HepG2 (cell line): ENCODE results near the gene DDX1. TPM values are rescaled to one million over a fixed set of nuclear protein-coding genes. Genes with fewer than 3 reads are reported as not detected.

ENCODE experiments used
- ATAC-seq: fragments of 200-7000 bp; cut with Tn5 transposase; 3 replicates; pipeline ENCODE4 v1.9.1; 2020; ENCODE audit warnings: mild to moderate bottlenecking, moderate library complexity
- BruUV-seq: library from RNA; stranded (reverse); fragments of 400-500 nt; replicated peaks from 2 replicates; lab custom pipeline; 2021; lab: Mats Ljungman, UMichigan
- CTCF ChIA-PET: fragments of 300-600 bp; formaldehyde crosslinking; extraction: SDS; loops from one replicate; lab custom pipeline; 2021; ENCODE audit warnings: low total read pairs, inconsistent platforms, low intra/inter-chr PET ratio; lab: Yijun Ruan, JAX
- POLR2A ChIA-PET: fragments of 350-600 bp; sonication (Branson Sonifier 250); formaldehyde crosslinking; loops from one replicate; lab custom pipeline; 2020; ENCODE audit warnings: antibody characterized with exemption, inconsistent platforms; lab: Yijun Ruan, JAX
- DNase-seq: peaks from one replicate; pipeline ENCODE4 v3.0.0-alpha.2; 2015; ENCODE audit warnings: low spot score
- FAIRE-seq: peaks from 3 replicates; lab custom pipeline; 2011; peaks lifted over from hg19 to GRCh38; lab: Jason Lieb, UNC
- H2AFZ ChIP-seq: one replicate; pipeline ENCODE4 v1.6.1; 2011; ENCODE audit warnings: low read length, inconsistent platforms
- H3K27ac ChIP-seq: fragments of 300-600 bp; 3 replicates; pipeline ENCODE4 v1.8.0; 2011; ENCODE audit warnings: mixed run types, mild to moderate bottlenecking, mixed read lengths, low read length, inconsistent platforms; ENCODE audit not compliant: insufficient read depth; ENCODE audit errors: extremely low read length
- H3K27me3 ChIP-seq, 2 experiments: fragments of 200-600 bp in 1 of 2; 2 replicates in 1 of 2; 3 replicates in 1 of 2; pipeline versions ENCODE4 v1.6.0 to v1.8.0; 2011; ENCODE audit warnings: low read length in 2 of 2, mild to moderate bottlenecking in 2 of 2, moderate library complexity in 2 of 2, inconsistent platforms in 1 of 2; ENCODE audit not compliant: insufficient read depth in 2 of 2, control insufficient read depth in 1 of 2
- H3K36me3 ChIP-seq, 2 experiments: fragments of 200-600 bp in 1 of 2; replicated peaks in 1 of 2; 2 replicates in 1 of 2; 3 replicates in 1 of 2; pipeline versions ENCODE4 v1.5.1 to v1.8.0; 2011; ENCODE audit warnings: low read length in 2 of 2, inconsistent platforms in 1 of 2; ENCODE audit not compliant: insufficient read depth in 2 of 2, control insufficient read depth in 1 of 2
- H3K4me1 ChIP-seq: 2 replicates; pipeline ENCODE4 v1.5.1; 2012; ENCODE audit warnings: low read length, inconsistent platforms; ENCODE audit not compliant: insufficient read depth
- H3K4me2 ChIP-seq: 2 replicates; pipeline ENCODE4 v1.6.0; 2011; ENCODE audit warnings: low read depth, low read length, inconsistent platforms
- H3K4me3 ChIP-seq, 3 experiments: fragments of 200-600 bp in 1 of 3; sonication (generic), shearing (Covaris generic) in 1 of 3; replicated peaks in 1 of 3; 2 replicates each; pipeline ENCODE4 v1.5.1; 2011 to 2016; ENCODE audit warnings: low read length in 3 of 3, inconsistent platforms in 2 of 3, low read depth in 2 of 3, mild to moderate bottlenecking in 2 of 3, control low read depth in 1 of 3, mixed read lengths in 1 of 3; ENCODE audit not compliant: insufficient read depth in 1 of 3
- H3K79me2 ChIP-seq: one replicate; pipeline ENCODE4 v1.6.1; 2011; ENCODE audit warnings: low read length, inconsistent platforms; ENCODE audit not compliant: insufficient read depth
- H3K9ac ChIP-seq: 2 replicates; pipeline ENCODE4 v1.6.0; 2011; ENCODE audit warnings: mild to moderate bottlenecking, low read depth, low read length, inconsistent platforms; ENCODE audit not compliant: insufficient read depth
- H3K9me3 ChIP-seq: 2 replicates; pipeline ENCODE4 v1.5.1; 2012; ENCODE audit warnings: mild to moderate bottlenecking, low read length
- H4K20me1 ChIP-seq: 2 replicates; pipeline ENCODE4 v1.6.0; 2011; ENCODE audit warnings: inconsistent platforms, mild to moderate bottlenecking, low read length, moderate library complexity; ENCODE audit not compliant: insufficient read depth
- AGO2 ChIP-seq: fragments of 200-400 bp; formaldehyde crosslinking; optimal IDR thresholded peaks from 2 replicates; pipeline ENCODE3; 2017; ENCODE audit warnings: mild to moderate bottlenecking, low read depth, low read length, moderate library complexity
- ATF7-NPFF ChIP-seq: sonication (generic); formaldehyde crosslinking; IDR thresholded peaks from 2 replicates; pipeline ENCODE4 v1.8.1; 2023; ENCODE audit warnings: mild to moderate bottlenecking, low read depth, missing genetic modification reagents, moderate library complexity
- DR1 ChIP-seq: sonication (generic); formaldehyde crosslinking; IDR thresholded peaks from 2 replicates; pipeline ENCODE4 v1.8.0; 2021; ENCODE audit warnings: mild to moderate bottlenecking, missing genetic modification reagents, inconsistent platforms
- MIER3 ChIP-seq: IDR thresholded peaks from 2 replicates; pipeline ENCODE4 v1.6.1; 2016; ENCODE audit warnings: missing compliant biosample characterization, borderline replicate concordance
- NFYC ChIP-seq: IDR thresholded peaks from 2 replicates; pipeline ENCODE4 v1.6.1; 2016; ENCODE audit warnings: missing genetic modification reagents, missing compliant biosample characterization
- POLR2A ChIP-seq, 2 experiments: IDR thresholded peaks; 2 replicates each; pipeline ENCODE4 v1.6.1; 2011; ENCODE audit warnings: low read depth in 2 of 2, low read length in 2 of 2, mild to moderate bottlenecking in 1 of 2, moderate library complexity in 1 of 2; ENCODE audit not compliant: insufficient read depth in 1 of 2
- RAD51 ChIP-seq: fragments of 450-650 bp; IDR thresholded peaks from 2 replicates; pipeline ENCODE4 v1.6.1; 2016; ENCODE audit warnings: borderline replicate concordance
- SKI ChIP-seq: fragments of 450-650 bp; IDR thresholded peaks from one replicate; pipeline ENCODE4 v1.6.1; 2018; ENCODE audit warnings: mild to moderate bottlenecking; ENCODE audit not compliant: partially characterized antibody
- ZNF180 ChIP-seq: sonication (generic); formaldehyde crosslinking; IDR thresholded peaks from 2 replicates; pipeline ENCODE4 v1.4.0; 2020; ENCODE audit warnings: low read depth, missing genetic modification reagents, borderline replicate concordance
- ZNF768 ChIP-seq: sonication (generic); formaldehyde crosslinking; IDR thresholded peaks from 2 replicates; pipeline ENCODE4 v1.4.0; 2020; ENCODE audit warnings: missing genetic modification reagents
- WGBS: methylation state at CpG from one replicate; pipeline ENCODE4 v1.1.6; 2017; ENCODE audit warnings: low lambda C conversion rate; 5-methylcytosine and 5-hydroxymethylcytosine counted together
- in situ Hi-C: cut with HindIII; loops from 2 replicates; pipeline ENCODE4 v1.10.0; 2017; ENCODE audit warnings: low pct_unique_long_range_greater_than_20kb; ENCODE audit not compliant: extremely low pct_ligation_motif_present
- intact Hi-C: fragments of 100-400 bp; cut with micrococcal nuclease; formaldehyde crosslinking; loops from one replicate; pipeline ENCODE4 v1.10.0; 2022; ENCODE audit not compliant: unreplicated experiment
- polyA plus RNA-seq, 8 experiments: library from polyadenylated mRNA; depleted of rRNA in 3 of 8; stranded (reverse) in 7 of 8; unstranded in 1 of 8; fragments of >200 nt; fragmentation: Illumina TruSeq in 4 of 8; extraction: Trizol in 4 of 8; gene quantifications; 2 replicates each; pipeline versions ENCODE4 v1.2.1 to v1.2.3, GENCODE V29; 2011 to 2016; ENCODE audit warnings: low read depth in 4 of 8, missing spikeins in 1 of 8, mixed read lengths in 1 of 8; ENCODE audit not compliant: insufficient read depth in 1 of 8
- total RNA-seq, 5 experiments: library from RNA; depleted of rRNA; stranded (reverse); fragments of >200 nt; fragmentation: Illumina TruSeq; extraction: Trizol; gene quantifications; 2 replicates each; pipeline ENCODE4 v1.2.3, GENCODE V29; 2016; ENCODE audit warnings: low read depth in 1 of 5
- TF ChIP-seq, protein P1 (sequence below): sonication (generic); formaldehyde crosslinking; conservative IDR thresholded peaks from 2 replicates; pipeline ENCODE4 v1.4.0; 2020; ENCODE audit warnings: missing genetic modification reagents
- TF ChIP-seq, protein P2 (sequence below): sonication (generic); formaldehyde crosslinking; IDR thresholded peaks from 2 replicates; pipeline ENCODE4 v1.4.0; 2020; ENCODE audit warnings: mild to moderate bottlenecking, missing genetic modification reagents
- TF ChIP-seq, protein P3 (sequence below): sonication (generic); formaldehyde crosslinking; IDR thresholded peaks from 2 replicates; pipeline ENCODE4 v1.5.0; 2020; ENCODE audit warnings: mild to moderate bottlenecking, missing genetic modification reagents

The DDX1 gene
- total and polyA plus RNA-seq, 2 of the 13 experiments (the other 11 are each of a cell fraction or from before 2014, with no cell fraction given), result 81.6 to 130 TPM

DNA sequence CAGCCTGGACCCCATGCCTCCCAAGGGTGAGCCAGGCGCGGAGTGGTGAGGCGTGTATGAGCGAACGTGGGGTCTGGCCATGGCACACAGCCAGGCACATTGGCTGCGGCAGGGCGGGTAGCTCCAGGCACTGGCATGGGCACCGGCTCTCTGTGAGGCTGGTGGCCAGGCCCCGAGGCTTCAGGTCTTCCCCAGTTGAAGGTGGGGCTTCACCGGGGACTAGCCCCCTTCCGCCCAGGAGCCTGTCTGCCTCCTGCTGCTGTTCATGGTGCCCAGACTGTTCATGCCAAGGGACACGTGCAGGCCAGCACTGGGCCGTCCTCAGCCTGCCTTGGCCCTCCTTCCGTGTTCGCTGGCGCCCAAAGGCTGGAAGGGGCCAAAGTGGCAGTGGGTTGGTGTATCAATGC, 26.8 kb downstream of the DDX1 start:
- WGBS, result 99% methylated on average over 12 of the region's 16 CpGs
- H2AFZ ChIP-seq, result no peak overlapping the region

More for the DNA sequence above, 26.8 kb downstream of the DDX1 start:
- POLR2A ChIA-PET, result no interaction called here
- H3K27me3 ChIP-seq, result no peaks in the 10 kb centered on the region
- no peak overlapping the region for H3K4me3 ChIP-seq
- CTCF ChIA-PET, result no interaction called here
- intact Hi-C loops (no loop called here), in situ Hi-C loops (no loop called here)
- DNase-seq, result no peak
- no peaks in the 10 kb centered on the region for H4K20me1 ChIP-seq
- no peak for FAIRE-seq
- TF ChIP-seq ZNF180 (CRISPR knock-in tag) (no peak), ZNF768 (peak; percentile 15; the same call in 1 of the 2 replicates), RAD51 (no peak), ATF7-NPFF (CRISPR knock-in tag) (no peak), POLR2A (IDR thresholded peaks at IDR 0.05; ENCODE audit: insufficient read depth in 1 of 2, low read depth in 2 of 2, low read length in 2 of 2) (0 out of 4 replicates have a peak, but pooled peaks of 1 of the 2 experiments have one; percentile 25), SKI (no peak), DR1 (CRISPR knock-in tag) (no peak), NFYC (CRISPR knock-in tag) (no peak), AGO2 (peak; percentile 88), MIER3 (CRISPR knock-in tag) (no peak)
- TF ChIP-seq, protein P1, sequence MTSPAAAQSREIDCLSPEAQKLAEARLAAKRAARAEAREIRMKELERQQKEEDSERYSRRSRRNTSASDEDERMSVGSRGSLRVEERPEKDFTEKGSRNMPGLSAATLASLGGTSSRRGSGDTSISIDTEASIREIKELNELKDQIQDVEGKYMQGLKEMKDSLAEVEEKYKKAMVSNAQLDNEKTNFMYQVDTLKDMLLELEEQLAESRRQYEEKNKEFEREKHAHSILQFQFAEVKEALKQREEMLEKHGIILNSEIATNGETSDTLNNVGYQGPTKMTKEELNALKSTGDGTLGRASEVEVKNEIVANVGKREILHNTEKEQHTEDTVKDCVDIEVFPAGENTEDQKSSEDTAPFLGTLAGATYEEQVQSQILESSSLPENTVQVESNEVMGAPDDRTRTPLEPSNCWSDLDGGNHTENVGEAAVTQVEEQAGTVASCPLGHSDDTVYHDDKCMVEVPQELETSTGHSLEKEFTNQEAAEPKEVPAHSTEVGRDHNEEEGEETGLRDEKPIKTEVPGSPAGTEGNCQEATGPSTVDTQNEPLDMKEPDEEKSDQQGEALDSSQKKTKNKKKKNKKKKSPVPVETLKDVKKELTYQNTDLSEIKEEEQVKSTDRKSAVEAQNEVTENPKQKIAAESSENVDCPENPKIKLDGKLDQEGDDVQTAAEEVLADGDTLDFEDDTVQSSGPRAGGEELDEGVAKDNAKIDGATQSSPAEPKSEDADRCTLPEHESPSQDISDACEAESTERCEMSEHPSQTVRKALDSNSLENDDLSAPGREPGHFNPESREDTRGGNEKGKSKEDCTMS (CRISPR knock-in tag), result no peak
- TF ChIP-seq, protein P2, sequence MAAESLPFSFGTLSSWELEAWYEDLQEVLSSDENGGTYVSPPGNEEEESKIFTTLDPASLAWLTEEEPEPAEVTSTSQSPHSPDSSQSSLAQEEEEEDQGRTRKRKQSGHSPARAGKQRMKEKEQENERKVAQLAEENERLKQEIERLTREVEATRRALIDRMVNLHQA (CRISPR knock-in tag), result no peak
- TF ChIP-seq, protein P3, sequence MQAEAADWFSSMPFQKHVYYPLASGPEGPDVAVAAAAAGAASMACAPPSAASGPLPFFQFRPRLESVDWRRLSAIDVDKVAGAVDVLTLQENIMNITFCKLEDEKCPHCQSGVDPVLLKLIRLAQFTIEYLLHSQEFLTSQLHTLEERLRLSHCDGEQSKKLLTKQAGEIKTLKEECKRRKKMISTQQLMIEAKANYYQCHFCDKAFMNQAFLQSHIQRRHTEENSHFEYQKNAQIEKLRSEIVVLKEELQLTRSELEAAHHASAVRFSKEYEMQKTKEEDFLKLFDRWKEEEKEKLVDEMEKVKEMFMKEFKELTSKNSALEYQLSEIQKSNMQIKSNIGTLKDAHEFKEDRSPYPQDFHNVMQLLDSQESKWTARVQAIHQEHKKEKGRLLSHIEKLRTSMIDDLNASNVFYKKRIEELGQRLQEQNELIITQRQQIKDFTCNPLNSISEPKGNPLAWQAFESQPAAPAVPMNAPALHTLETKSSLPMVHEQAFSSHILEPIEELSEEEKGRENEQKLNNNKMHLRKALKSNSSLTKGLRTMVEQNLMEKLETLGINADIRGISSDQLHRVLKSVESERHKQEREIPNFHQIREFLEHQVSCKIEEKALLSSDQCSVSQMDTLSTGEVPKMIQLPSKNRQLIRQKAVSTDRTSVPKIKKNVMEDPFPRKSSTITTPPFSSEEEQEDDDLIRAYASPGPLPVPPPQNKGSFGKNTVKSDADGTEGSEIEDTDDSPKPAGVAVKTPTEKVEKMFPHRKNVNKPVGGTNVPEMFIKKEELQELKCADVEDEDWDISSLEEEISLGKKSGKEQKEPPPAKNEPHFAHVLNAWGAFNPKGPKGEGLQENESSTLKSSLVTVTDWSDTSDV (CRISPR knock-in tag), result 0 out of 2 replicates have a peak, but pooled peaks have one; percentile 40
- BruUV-seq, result no TSS peak
- no peak overlapping the region for H3K4me2 ChIP-seq
- no peaks in the 10 kb centered on the region for H3K4me1 ChIP-seq
- H3K36me3 ChIP-seq, result peaks cover 21 to 85% of the 10 kb centered on the region in 2 experiments
- no peaks in the 10 kb centered on the region for H3K79me2 ChIP-seq
- no peak overlapping the region for H3K27ac ChIP-seq
- H3K9me3 ChIP-seq, result no peaks in the 10 kb centered on the region
- peak; percentile 44 for ATAC-seq
- no peak overlapping the region for H3K9ac ChIP-seq
